Cerebellar cortex (tissue), 1 donor: ENCODE measurements around the gene HBM.
"Not testable (repeated sequence)": the region's sequence is repeated elsewhere in the genome, so short reads cannot be mapped to it uniquely, and the experiment has no call there.

Experiments used
- DNase-seq: peaks from one replicate; pipeline ENCODE4 v3.0.0-alpha.2; 2015; ENCODE audit warnings: low spot score

Gene HBM

GRCh38 chr16:169014-169413 lies 3.2 kb downstream of the HBM start:
- no peak for DNase-seq

- not testable (repeated sequence) for DNase-seq
Observed at GRCh38 chr16:170088-170507, 4.3 kb downstream of the HBM start.

- no peak for DNase-seq
Observed at GRCh38 chr16:170788-171187, 5.0 kb downstream of the HBM start.

- not testable (repeated sequence) for DNase-seq
Observed at GRCh38 chr16:172374-172941, 6.7 kb downstream of the HBM start, which contains the start of gene HBA2. TSS of gene HBA2 (plus strand) at chr16:172876. CDS start at chr16:172913, 37 bp downstream.

GRCh38 chr16:173211-173854 lies 7.6 kb downstream of the HBM start:
- DNase-seq: not testable (repeated sequence)

GRCh38 chr16:173928-174769 lies 8.4 kb downstream of the HBM start:
- DNase-seq: not testable (repeated sequence)

GRCh38 chr16:175011-175949 lies 9.5 kb downstream of the HBM start:
- DNase-seq: no peak

- not testable (repeated sequence) for DNase-seq
Observed at GRCh38 chr16:176006-176405, 10.2 kb downstream of the HBM start.

- not testable (repeated sequence) for DNase-seq
Observed at GRCh38 chr16:176477-177382, 11.0 kb downstream of the HBM start, which contains the start of gene HBA1. TSS of gene HBA1 (plus strand) at chr16:176680. CDS start at chr16:176717, 37 bp downstream.

- DNase-seq: no peak
Observed at GRCh38 chr16:177394-177822, 11.6 kb downstream of the HBM start.

- no peak for DNase-seq
Observed at GRCh38 chr16:177981-178667, 12.3 kb downstream of the HBM start.

GRCh38 chr16:178668-179015 lies 12.9 kb downstream of the HBM start:
- no peak for DNase-seq

GRCh38 chr16:179211-180092 lies 13.7 kb downstream of the HBM start:
- no peak for DNase-seq

GRCh38 chr16:180101-180675 lies 14.4 kb downstream of the HBM start, which contains the start of gene HBQ1:
TSS of gene HBQ1 (plus strand) at chr16:180459. CDS start at chr16:180487, 28 bp downstream.
- DNase-seq: no peak

- peak; percentile 67 for DNase-seq
Observed at GRCh38 chr16:180681-181564, 15.1 kb downstream of the HBM start.

GRCh38 chr16:181565-182021 lies 15.8 kb downstream of the HBM start:
- peak; percentile 23 for DNase-seq

GRCh38 chr16:183005-183404 lies 17.2 kb downstream of the HBM start:
- peak; percentile 29 for DNase-seq
